SK-N-SH (cell line): Measurements from ENCODE around the gene SULT2B1. TPM values are rescaled to one million over a fixed set of nuclear protein-coding genes. Genes with fewer than 3 reads are reported as not detected.
A peak's percentile ranks its signal among the peaks of the same experiment; 100 is the strongest.

Experiments
- CTCF ChIA-PET: fragments of 300-600, 350-600 bp; formaldehyde crosslinking; extraction: SDS; loops from one replicate; lab custom pipeline; 2021; lab: Yijun Ruan, JAX
- POLR2A ChIA-PET: fragments of 350-600 bp; sonication (Branson Sonifier 250); formaldehyde crosslinking; extraction: SDS; loops from one replicate; lab custom pipeline; 2020; ENCODE audit warnings: antibody characterized with exemption, inconsistent platforms; lab: Yijun Ruan, JAX
- DNase-seq: peaks from one replicate; pipeline ENCODE4 v3.0.0; 2012
- H2AFZ ChIP-seq: fragments of 200-600 bp; sonication (generic); 2 replicates; pipeline ENCODE4 v1.8.1; 2016; ENCODE audit warnings: antibody characterized with exemption, mild to moderate bottlenecking, low read depth
- H3F3A ChIP-seq: fragments of 200-600 bp; sonication (generic); replicated peaks from 2 replicates; pipeline ENCODE3; 2016; ENCODE audit warnings: antibody characterized with exemption, mild to moderate bottlenecking; ENCODE audit not compliant: insufficient read depth
- H3K27ac ChIP-seq, 2 experiments: fragments of 200-500 bp in 1 of 2; fragments of 200-600 bp in 1 of 2; sonication (Bioruptor generic) in 1 of 2; sonication (generic), shearing (Covaris generic) in 1 of 2; 2 replicates each; pipeline versions ENCODE4 v1.5.1 to v1.6.1; 2014 to 2016; ENCODE audit warnings: low read depth in 2 of 2, inconsistent platforms in 1 of 2, low read length in 1 of 2, mild to moderate bottlenecking in 1 of 2, mixed read lengths in 1 of 2
- H3K27me3 ChIP-seq: fragments of 200-600 bp; sonication (generic), shearing (Covaris generic); 2 replicates; pipeline ENCODE4 v1.6.1; 2016; ENCODE audit warnings: mixed run types; ENCODE audit not compliant: insufficient read depth
- H3K36me3 ChIP-seq, 2 experiments: fragments of 200-500 bp in 1 of 2; fragments of 200-600 bp in 1 of 2; sonication (Bioruptor generic) in 1 of 2; sonication (generic) in 1 of 2; replicated peaks in 1 of 2; 2 replicates each; pipeline versions ENCODE3 to v1.5.1; 2014 to 2016; ENCODE audit warnings: low read length in 1 of 2, mild to moderate bottlenecking in 1 of 2; ENCODE audit not compliant: insufficient read depth in 2 of 2, control insufficient read depth in 1 of 2
- H3K4me1 ChIP-seq, 2 experiments: fragments of 200-500 bp in 1 of 2; fragments of 200-600 bp in 1 of 2; sonication (Bioruptor generic) in 1 of 2; sonication (generic), shearing (Covaris generic) in 1 of 2; 2 replicates each; pipeline versions ENCODE4 v1.5.1 to v1.6.1; 2014 to 2016; ENCODE audit warnings: low read depth in 1 of 2, low read length in 1 of 2, mixed run types in 1 of 2; ENCODE audit not compliant: insufficient read depth in 2 of 2, control insufficient read depth in 1 of 2
- H3K4me2 ChIP-seq: fragments of 200-600 bp; sonication (generic), shearing (Covaris generic); 2 replicates; pipeline ENCODE4 v1.6.1; 2017; ENCODE audit warnings: mixed run types
- H3K4me3 ChIP-seq, 2 experiments: fragments of 200-500 bp in 1 of 2; fragments of 200-600 bp in 1 of 2; sonication (Bioruptor generic) in 1 of 2; sonication (generic), shearing (Covaris generic) in 1 of 2; 2 replicates each; pipeline versions ENCODE4 v1.5.1 to v1.8.1; 2014 to 2016; ENCODE audit warnings: low read depth in 2 of 2, inconsistent platforms in 1 of 2, low read length in 1 of 2, mild to moderate bottlenecking in 1 of 2, mixed read lengths in 1 of 2, moderate library complexity in 1 of 2
- H3K79me2 ChIP-seq: fragments of 200-600 bp; sonication (generic); 2 replicates; pipeline ENCODE4 v1.8.1; 2017; ENCODE audit warnings: mild to moderate bottlenecking; ENCODE audit not compliant: insufficient read depth
- H3K9ac ChIP-seq: fragments of 200-600 bp; sonication (generic); 2 replicates; pipeline ENCODE4 v1.6.1; 2017; ENCODE audit warnings: mixed run types
- H3K9me2 ChIP-seq: fragments of 200-600 bp; sonication (generic); 2 replicates; pipeline ENCODE4 v1.6.1; 2017; ENCODE audit warnings: mixed run types
- H3K9me3 ChIP-seq: fragments of 200-600 bp; sonication (generic); 2 replicates; pipeline ENCODE4 v1.6.1; 2017; ENCODE audit warnings: mixed run types, mild to moderate bottlenecking, moderate library complexity
- H4K20me1 ChIP-seq: fragments of 200-600 bp; sonication (generic); 2 replicates; pipeline ENCODE4 v1.6.1; 2017; ENCODE audit warnings: mild to moderate bottlenecking, mixed run types; ENCODE audit not compliant: insufficient read depth
- CHD2 ChIP-seq: fragments of 150-350 bp; IDR thresholded peaks from 2 replicates; pipeline ENCODE4 v1.6.1; 2018; ENCODE audit warnings: low read length; ENCODE audit not compliant: partially characterized antibody
- ELF1 ChIP-seq: IDR thresholded peaks from 2 replicates; pipeline ENCODE4 v1.4.0; 2012
- EP300 ChIP-seq, 2 experiments: IDR thresholded peaks; 2 replicates each; pipeline versions ENCODE4 v1.4.0 to v1.6.1; 2012; ENCODE audit warnings: borderline replicate concordance in 1 of 2, low read depth in 1 of 2, low read length in 1 of 2
- FOSL2 ChIP-seq: IDR thresholded peaks from 2 replicates; pipeline ENCODE4 v1.4.0; 2012; ENCODE audit warnings: low read depth, mild to moderate bottlenecking, moderate library complexity, borderline replicate concordance
- FOXJ3 ChIP-seq: sonication (generic); formaldehyde crosslinking; IDR thresholded peaks from 2 replicates; pipeline ENCODE4 v1.5.1; 2020; ENCODE audit warnings: mild to moderate bottlenecking, missing genetic modification reagents
- GABPA ChIP-seq: IDR thresholded peaks from 2 replicates; pipeline ENCODE4 v1.4.0; 2012; ENCODE audit warnings: low read depth, mild to moderate bottlenecking
- GATA2 ChIP-seq: sonication (generic); formaldehyde crosslinking; IDR thresholded peaks from 2 replicates; pipeline ENCODE4 v1.5.0; 2020; ENCODE audit warnings: mild to moderate bottlenecking, missing genetic modification reagents
- JUND ChIP-seq: IDR thresholded peaks from 2 replicates; pipeline ENCODE4 v1.4.0; 2012
- MAX ChIP-seq: IDR thresholded peaks from 2 replicates; pipeline ENCODE4 v1.4.0; 2012; ENCODE audit warnings: low read depth
- MEF2A ChIP-seq: IDR thresholded peaks from 2 replicates; pipeline ENCODE4 v1.4.0; 2012; ENCODE audit warnings: low read depth, borderline replicate concordance
- NFIC ChIP-seq: IDR thresholded peaks from 2 replicates; pipeline ENCODE4 v1.4.0; 2012; ENCODE audit warnings: borderline replicate concordance
- NRF1 ChIP-seq: IDR thresholded peaks from 2 replicates; pipeline ENCODE4 v1.6.1; 2012; ENCODE audit warnings: low read depth, mild to moderate bottlenecking, low read length
- POLR2AphosphoS5 ChIP-seq: IDR thresholded peaks from 2 replicates; pipeline ENCODE4 v1.6.1; 2012; ENCODE audit warnings: low read depth, low read length
- RAD21 ChIP-seq: IDR thresholded peaks from 2 replicates; pipeline ENCODE4 v1.6.1; 2012; ENCODE audit warnings: mild to moderate bottlenecking, low read length
- RCOR1 ChIP-seq: fragments of 150-350 bp; IDR thresholded peaks from 2 replicates; pipeline ENCODE4 v1.6.1; 2017; ENCODE audit warnings: antibody characterized with exemption, low read length
- RFX5 ChIP-seq: IDR thresholded peaks from 2 replicates; pipeline ENCODE4 v1.6.1; 2012; ENCODE audit warnings: mild to moderate bottlenecking, improper control_type of control experiment, low read length
- RXRA ChIP-seq: IDR thresholded peaks from 2 replicates; pipeline ENCODE4 v1.4.0; 2012; ENCODE audit warnings: low read depth, mild to moderate bottlenecking, borderline replicate concordance
- SMC3 ChIP-seq: IDR thresholded peaks from 2 replicates; pipeline ENCODE4 v1.6.1; 2012; ENCODE audit warnings: low read depth, low read length, improper control_type of control experiment
- TAF1 ChIP-seq: IDR thresholded peaks from 2 replicates; pipeline ENCODE4 v1.6.1; 2012; ENCODE audit warnings: low read depth, mild to moderate bottlenecking, low read length, moderate library complexity, borderline replicate concordance
- TEAD4 ChIP-seq: IDR thresholded peaks from 2 replicates; pipeline ENCODE4 v1.4.0; 2012; ENCODE audit warnings: mild to moderate bottlenecking, borderline replicate concordance; ENCODE audit not compliant: insufficient read depth
- YY1 ChIP-seq: IDR thresholded peaks from 2 replicates; pipeline ENCODE4 v1.4.0; 2012; ENCODE audit warnings: low read depth, mild to moderate bottlenecking
- ZBTB33 ChIP-seq: IDR thresholded peaks from 2 replicates; pipeline ENCODE4 v1.4.0; 2012; ENCODE audit warnings: low read depth, borderline replicate concordance
- WGBS: methylation state at CpG from one replicate; pipeline ENCODE4 v1.1.6; 2017; ENCODE audit warnings: low lambda C conversion rate; 5-methylcytosine and 5-hydroxymethylcytosine counted together
- polyA plus RNA-seq, 3 experiments: library from polyadenylated mRNA; depleted of rRNA; stranded (reverse); fragments of >200 nt; gene quantifications; 2 replicates each; pipeline ENCODE4 v1.2.3, GENCODE V29; 2012
- TF ChIP-seq, protein P1 (sequence below): IDR thresholded peaks from 2 replicates; pipeline ENCODE4 v1.4.0; 2012; ENCODE audit warnings: low read depth, borderline replicate concordance

The SULT2B1 gene
- polyA plus RNA-seq, 1 of the 3 experiments (the other 2 are of a cell fraction) = 0.92 TPM

DNA sequence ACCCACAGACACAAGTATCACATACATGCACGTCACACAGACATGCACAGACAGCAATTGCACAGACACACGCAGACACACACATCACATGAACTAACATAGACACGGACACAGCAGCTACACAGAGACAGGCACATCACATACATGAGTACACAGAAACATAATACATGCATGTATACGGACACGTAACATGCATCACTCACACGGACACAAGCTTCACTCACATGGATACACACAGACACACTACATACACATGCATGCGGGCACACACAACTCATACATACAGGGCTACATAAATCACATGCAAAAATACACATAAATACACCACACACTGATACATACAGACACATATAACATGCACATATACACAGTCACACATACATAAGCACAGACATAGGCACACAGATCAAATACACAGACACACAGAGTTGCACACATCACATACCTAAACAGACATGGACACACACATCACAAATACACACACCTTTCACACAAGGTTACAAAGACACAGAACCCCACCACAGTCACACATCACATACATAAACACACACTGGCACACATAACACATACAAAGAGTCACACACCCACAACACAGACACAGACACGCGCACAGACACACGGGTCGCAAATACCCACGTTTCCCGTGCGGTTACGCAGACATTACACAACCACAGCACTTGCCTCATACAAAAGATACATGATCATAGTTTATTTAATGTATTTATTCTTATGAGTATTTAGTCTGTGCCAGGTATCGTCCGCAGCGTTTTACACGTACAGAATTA lies 39.3 kb upstream of the SULT2B1 start:
- 67% methylated on average over 19 of the region's 19 CpGs for WGBS
- peaks cover 0 to 22% of the 10 kb centered on the region in 2 experiments; a peak in 1 of 4 replicates for H3K4me1 ChIP-seq
- H3K4me2 ChIP-seq = peak overlapping the region; percentile 88
- no peaks in the 10 kb centered on the region for H3K79me2 ChIP-seq
- H4K20me1 ChIP-seq = no peaks in the 10 kb centered on the region
- ChIA-PET POLR2A (no interaction called here), CTCF (interaction anchor here (1.0 to 8.8 kb wide), 2 partner anchors 74 to 77 kb away, joined by 3 to 142 read pairs; no protein-coding TSS in a partner anchor)
- peaks cover 11% of the 10 kb centered on the region for H3F3A ChIP-seq
- no peak for TF ChIP-seq NFIC
- TF ChIP-seq FOSL2 = no peak
- TF ChIP-seq, protein P1, sequence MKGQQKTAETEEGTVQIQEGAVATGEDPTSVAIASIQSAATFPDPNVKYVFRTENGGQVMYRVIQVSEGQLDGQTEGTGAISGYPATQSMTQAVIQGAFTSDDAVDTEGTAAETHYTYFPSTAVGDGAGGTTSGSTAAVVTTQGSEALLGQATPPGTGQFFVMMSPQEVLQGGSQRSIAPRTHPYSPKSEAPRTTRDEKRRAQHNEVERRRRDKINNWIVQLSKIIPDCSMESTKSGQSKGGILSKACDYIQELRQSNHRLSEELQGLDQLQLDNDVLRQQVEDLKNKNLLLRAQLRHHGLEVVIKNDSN = no peak
- TF ChIP-seq FOXJ3 (CRISPR knock-in tag) = no peak
- TF ChIP-seq MEF2A = no peak
- no peak for TF ChIP-seq GATA2
- no peak for TF ChIP-seq RCOR1
- no peak for TF ChIP-seq RFX5
- TF ChIP-seq TEAD4 = no peak
- no peak for TF ChIP-seq CHD2
- no peak for TF ChIP-seq TAF1
- H3K9me3 ChIP-seq = no peaks in the 10 kb centered on the region
- DNase-seq = no peak
- no peak overlapping the region for H3K27ac ChIP-seq
- peak overlapping the region; percentile 58 to 72 for H3K4me3 ChIP-seq
- no peaks in the 10 kb centered on the region for H3K36me3 ChIP-seq
- H2AFZ ChIP-seq = 0 out of 2 replicates have a peak overlapping the region, but pooled peaks have one; percentile 61
- no peaks in the 10 kb centered on the region for H3K9me2 ChIP-seq
- H3K27me3 ChIP-seq = no peaks in the 10 kb centered on the region
- H3K9ac ChIP-seq = no peak overlapping the region

DNA sequence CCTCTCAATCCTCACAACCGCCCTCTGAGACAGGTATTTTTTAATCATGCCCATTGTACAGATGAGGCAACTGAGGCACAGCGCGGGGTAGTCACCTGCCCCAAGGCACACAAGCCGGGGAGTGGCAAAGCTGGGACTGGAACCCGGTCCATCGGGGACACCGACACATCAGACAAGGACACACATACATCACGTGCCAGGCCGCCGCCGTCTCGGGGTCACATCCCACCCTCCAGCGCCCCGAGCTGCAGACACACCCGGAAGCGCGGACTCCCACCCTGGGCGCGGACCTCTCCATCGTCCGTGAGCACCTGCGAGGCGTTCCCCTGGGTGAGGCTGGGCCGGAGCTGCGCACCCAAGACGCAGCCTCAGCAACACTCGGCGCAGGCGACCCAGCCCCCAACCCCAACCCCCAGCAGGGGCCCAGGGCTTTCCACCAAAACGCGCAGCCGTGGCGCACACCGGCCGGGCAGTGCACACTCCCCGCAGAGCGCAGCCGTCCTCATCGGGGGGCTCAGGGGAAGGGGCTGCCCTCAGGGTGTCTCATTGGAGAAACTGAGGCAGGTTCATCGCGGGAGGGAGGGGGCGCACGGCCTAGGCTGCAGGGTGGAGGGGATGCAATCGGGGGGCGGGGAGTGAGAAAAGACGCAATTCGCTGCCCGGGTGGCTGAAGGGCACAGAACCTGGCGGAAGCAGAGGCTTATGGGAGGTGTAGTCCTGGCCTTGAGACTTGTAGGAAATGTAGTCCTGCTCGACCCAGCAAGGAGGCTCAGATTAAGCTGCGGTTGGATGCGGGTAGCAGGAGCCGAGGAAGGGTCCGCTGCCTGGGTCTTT lies 38.5 kb upstream of the SULT2B1 start:
- CTCF ChIA-PET = interaction anchor here (0.6 to 1.1 kb wide), 4 partner anchors 19 to 76 kb away, joined by 3 to 4 read pairs (median 4); no protein-coding TSS in a partner anchor
- no peaks in the 10 kb centered on the region for H4K20me1 ChIP-seq
- TF ChIP-seq CHD2 (peak; percentile 87), EP300 (IDR thresholded peaks at IDR 0.05; ENCODE audit: borderline replicate concordance in 1 of 2, low read depth in 1 of 2, low read length in 1 of 2) (no peak), GABPA (peak; percentile 65; the same call in 1 of the 2 replicates), POLR2AphosphoS5 (no peak; the same call in none of the 2 replicates), FOSL2 (no peak), YY1 (no peak), SMC3 (no peak), RAD21 (no peak), ELF1 (peak; percentile 82), MAX (0 out of 2 replicates have a peak, but pooled peaks have one; percentile 0), MEF2A (no peak), RFX5 (no peak), RXRA (no peak), NRF1 (peak; percentile 51; the same call in 1 of the 2 replicates), ZBTB33 (no peak), JUND (no peak), GATA2 (no peak)

More for the DNA sequence above, 38.5 kb upstream of the SULT2B1 start:
- Histone ChIP-seq H3K27me3 (no peaks in the 10 kb centered on the region), H3K9ac (no peak overlapping the region), H3F3A (peaks cover 11% of the 10 kb centered on the region), H3K4me3 (peak overlapping the region; percentile 58 to 72), H3K9me3 (no peaks in the 10 kb centered on the region), H3K4me1 (peaks cover 0 to 22% of the 10 kb centered on the region in 2 experiments; a peak in 1 of 4 replicates), H3K9me2 (no peaks in the 10 kb centered on the region), H2AFZ (peak overlapping the region; percentile 61; the same call in 1 of the 2 replicates), H3K27ac (peak overlapping the region in 1 of 2 experiments; percentile 85; a peak in 2 of 4 replicates), H3K36me3 (no peaks in the 10 kb centered on the region), H3K4me2 (peak overlapping the region; percentile 88), H3K79me2 (no peaks in the 10 kb centered on the region)
- peak; percentile 86 for DNase-seq
- POLR2A ChIA-PET = interaction anchor here (1.0 to 1.7 kb wide), 2 partner anchors 17 to 106 kb away, joined by 3 to 4 read pairs; partner anchors contain the start of genes RPL18 and SPHK2
- WGBS = under 1% methylated on average over 35 of the region's 54 CpGs
